Stimulated activated naive CD8-positive, alpha-beta T cell treated with anti-CD3 and anti-CD28 coated beads, Interleukin-15, amount 100 ng/mL, for 72 hours (primary cell): Measurements from ENCODE around the gene FRMD7.
"Not testable (repeated sequence)": the region's sequence is repeated elsewhere in the genome, so short reads cannot be mapped to it uniquely, and the experiment has no call there.

ENCODE experiments used
- ATAC-seq: fragments of 150-1000 bp; cut with Tn5 transposase; 2 replicates; pipeline ENCODE4 v1.10.0; 2021; ENCODE audit warnings: mild to moderate bottlenecking, moderate library complexity
- DNase-seq, 2 donors: peaks; one replicate each; pipeline ENCODE4 v3.0.0; 2021 to 2022
- H3K27ac Mint-ChIP-seq, 2 donors: one replicate each; pipeline ENCODE4 v1.8.0; 2022; ENCODE audit warnings: mild to moderate bottlenecking in 2 of 2, mixed read lengths in 2 of 2, moderate library complexity in 2 of 2
- H3K27me3 Mint-ChIP-seq: one replicate; pipeline ENCODE4 v1.8.0; 2022; ENCODE audit warnings: mixed read lengths
- H3K4me1 Mint-ChIP-seq: one replicate; pipeline ENCODE4 v1.8.0; 2022; ENCODE audit warnings: mild to moderate bottlenecking, mixed read lengths
- H3K4me3 Mint-ChIP-seq, 2 donors: one replicate each; pipeline ENCODE4 v1.8.0; 2022; ENCODE audit warnings: mild to moderate bottlenecking in 2 of 2, mixed read lengths in 2 of 2, moderate library complexity in 1 of 2
- H3K9me3 Mint-ChIP-seq, 2 donors: one replicate each; pipeline ENCODE4 v1.8.0; 2022; ENCODE audit warnings: mixed read lengths in 2 of 2

FRMD7 gene

GRCh38 chrX:132063862-132064261, 64.0 kb downstream of the FRMD7 start:
- no peaks in the 10 kb centered on the region for H3K27me3 Mint-ChIP-seq
- no peak overlapping the region for H3K4me3 Mint-ChIP-seq
- H3K9me3 Mint-ChIP-seq: no peaks in the 10 kb centered on the region
- ATAC-seq (no peak), DNase-seq (no peak)
- H3K4me1 Mint-ChIP-seq: peaks cover 6% of the 10 kb centered on the region
- no peak overlapping the region for H3K27ac Mint-ChIP-seq

- Mint-ChIP-seq H3K27me3 (no peaks in the 10 kb centered on the region), H3K27ac (no peak overlapping the region), H3K9me3 (no peaks in the 10 kb centered on the region), H3K4me3 (no peak overlapping the region), H3K4me1 (peaks cover 6% of the 10 kb centered on the region)
- ATAC-seq (no peak), DNase-seq (no peak)
These were observed 64.5 kb downstream of the FRMD7 start for GRCh38 chrX:132063334-132063733.

- no peaks in the 10 kb centered on the region for H3K27me3 Mint-ChIP-seq
- H3K9me3 Mint-ChIP-seq: no peaks in the 10 kb centered on the region
- DNase-seq (no peak), ATAC-seq (no peak)
- no peak overlapping the region for H3K27ac Mint-ChIP-seq
- H3K4me3 Mint-ChIP-seq: no peak overlapping the region
- H3K4me1 Mint-ChIP-seq: peaks cover 6% of the 10 kb centered on the region
These were observed 67.8 kb downstream of the FRMD7 start for GRCh38 chrX:132059973-132060540.

- Mint-ChIP-seq H3K27me3 (no peaks in the 10 kb centered on the region), H3K4me1 (peaks cover 6% of the 10 kb centered on the region), H3K9me3 (no peaks in the 10 kb centered on the region), H3K27ac (no peak overlapping the region), H3K4me3 (no peak overlapping the region)
- ATAC-seq: peak; percentile 74
- DNase-seq: no peak
These were observed 68.8 kb downstream of the FRMD7 start for GRCh38 chrX:132058975-132059374.

GRCh38 chrX:132058050-132058449, 69.8 kb downstream of the FRMD7 start:
- Mint-ChIP-seq H3K4me1 (peaks cover 9% of the 10 kb centered on the region), H3K27ac (no peak overlapping the region), H3K9me3 (no peaks in the 10 kb centered on the region), H3K4me3 (no peak overlapping the region), H3K27me3 (no peaks in the 10 kb centered on the region)
- ATAC-seq: no peak
- no peak for DNase-seq

GRCh38 chrX:132051778-132052177, 76.0 kb downstream of the FRMD7 start:
- DNase-seq, ATAC-seq, H3K4me3 Mint-ChIP-seq, H3K9me3 Mint-ChIP-seq, H3K27me3 Mint-ChIP-seq, H3K4me1 Mint-ChIP-seq, H3K27ac Mint-ChIP-seq: not testable (repeated sequence)

- Mint-ChIP-seq H3K27ac (no peak overlapping the region), H3K4me3 (no peak overlapping the region), H3K4me1 (peaks cover 11% of the 10 kb centered on the region), H3K27me3 (no peaks in the 10 kb centered on the region), H3K9me3 (no peaks in the 10 kb centered on the region)
- ATAC-seq (no peak), DNase-seq (no peak)
These were observed 81.3 kb downstream of the FRMD7 start for GRCh38 chrX:132046533-132046932.

GRCh38 chrX:132045456-132045855, 82.4 kb downstream of the FRMD7 start:
- no peak for DNase-seq
- H3K9me3 Mint-ChIP-seq: no peaks in the 10 kb centered on the region
- H3K27ac Mint-ChIP-seq: no peak overlapping the region
- H3K4me1 Mint-ChIP-seq: peaks cover 21% of the 10 kb centered on the region
- ATAC-seq: no peak
- no peaks in the 10 kb centered on the region for H3K27me3 Mint-ChIP-seq
- no peak overlapping the region for H3K4me3 Mint-ChIP-seq

- ATAC-seq (no peak), DNase-seq (no peak)
- peaks cover 25% of the 10 kb centered on the region for H3K4me1 Mint-ChIP-seq
- H3K27ac Mint-ChIP-seq: no peak overlapping the region
- no peaks in the 10 kb centered on the region for H3K9me3 Mint-ChIP-seq
- H3K27me3 Mint-ChIP-seq: no peaks in the 10 kb centered on the region
- no peak overlapping the region for H3K4me3 Mint-ChIP-seq
These were observed 82.9 kb downstream of the FRMD7 start for GRCh38 chrX:132044953-132045352.

- H3K4me1 Mint-ChIP-seq: peaks cover 25% of the 10 kb centered on the region
- ATAC-seq (no peak), DNase-seq (no peak)
- H3K4me3 Mint-ChIP-seq: no peak overlapping the region
- no peaks in the 10 kb centered on the region for H3K9me3 Mint-ChIP-seq
- H3K27ac Mint-ChIP-seq: no peak overlapping the region
- no peaks in the 10 kb centered on the region for H3K27me3 Mint-ChIP-seq
These were observed 83.8 kb downstream of the FRMD7 start for GRCh38 chrX:132043977-132044376.

- DNase-seq: no peak
- H3K27me3 Mint-ChIP-seq: no peaks in the 10 kb centered on the region
- H3K4me1 Mint-ChIP-seq: peaks cover 34% of the 10 kb centered on the region
- no peaks in the 10 kb centered on the region for H3K9me3 Mint-ChIP-seq
- H3K4me3 Mint-ChIP-seq: no peak overlapping the region
- ATAC-seq: no peak
- no peak overlapping the region for H3K27ac Mint-ChIP-seq
These were observed 86.8 kb downstream of the FRMD7 start for GRCh38 chrX:132041015-132041414.

- peaks cover 35% of the 10 kb centered on the region for H3K4me1 Mint-ChIP-seq
These were observed 87.8 kb downstream of the FRMD7 start for GRCh38 chrX:132040066-132040465.

GRCh38 chrX:132037479-132037993, 90.3 kb downstream of the FRMD7 start:
- ATAC-seq (no peak), DNase-seq (no peak)
- no peaks in the 10 kb centered on the region for H3K9me3 Mint-ChIP-seq
- peak overlapping the region in 1 of 2 donors; percentile 65 for H3K27ac Mint-ChIP-seq
- peak overlapping the region in 1 of 2 donors; percentile 22 for H3K4me3 Mint-ChIP-seq
- H3K4me1 Mint-ChIP-seq: peaks cover 47% of the 10 kb centered on the region
- H3K27me3 Mint-ChIP-seq: no peaks in the 10 kb centered on the region

More at GRCh38 chrX:132040066-132040465, 87.8 kb downstream of the FRMD7 start:
- DNase-seq: no peak
- H3K4me3 Mint-ChIP-seq: no peak overlapping the region
- H3K27me3 Mint-ChIP-seq: no peaks in the 10 kb centered on the region
- H3K27ac Mint-ChIP-seq: no peak overlapping the region
- H3K9me3 Mint-ChIP-seq: no peaks in the 10 kb centered on the region
- ATAC-seq: no peak

GRCh38 chrX:132034648-132035047, 93.2 kb downstream of the FRMD7 start:
- Mint-ChIP-seq H3K27ac (no peak overlapping the region), H3K27me3 (no peaks in the 10 kb centered on the region), H3K4me1 (peaks cover 57% of the 10 kb centered on the region), H3K9me3 (no peaks in the 10 kb centered on the region), H3K4me3 (peak overlapping the region; percentile 2 to 38)
- DNase-seq: no peak
- no peak for ATAC-seq

- DNase-seq (no peak), ATAC-seq (no peak)
- Mint-ChIP-seq H3K27ac (no peak overlapping the region), H3K4me3 (no peak overlapping the region), H3K27me3 (no peaks in the 10 kb centered on the region), H3K4me1 (peaks cover 68% of the 10 kb centered on the region), H3K9me3 (no peaks in the 10 kb centered on the region)
These were observed 94.7 kb downstream of the FRMD7 start for GRCh38 chrX:132033166-132033565.

- H3K9me3 Mint-ChIP-seq: no peaks in the 10 kb centered on the region
- no peak for ATAC-seq
- no peak for DNase-seq
- peak overlapping the region; percentile 66 to 78 for H3K4me3 Mint-ChIP-seq
- no peak overlapping the region for H3K27ac Mint-ChIP-seq
- no peaks in the 10 kb centered on the region for H3K27me3 Mint-ChIP-seq
- H3K4me1 Mint-ChIP-seq: peaks cover 73% of the 10 kb centered on the region
These were observed 96.0 kb downstream of the FRMD7 start for GRCh38 chrX:132031867-132032266.

GRCh38 chrX:132030264-132030663, 97.6 kb downstream of the FRMD7 start:
- no peaks in the 10 kb centered on the region for H3K27me3 Mint-ChIP-seq
- H3K9me3 Mint-ChIP-seq: no peaks in the 10 kb centered on the region
- peak overlapping the region in 1 of 2 donors; percentile 68 for H3K27ac Mint-ChIP-seq
- ATAC-seq (no peak), DNase-seq (no peak)
- H3K4me3 Mint-ChIP-seq: no peak overlapping the region
- peaks cover 63% of the 10 kb centered on the region for H3K4me1 Mint-ChIP-seq
